GM10266 (cell line): ENCODE data around the gene CBFA2T3.

ENCODE experiments used
- DNase-seq: peaks from one replicate; pipeline ENCODE4 v3.0.0; 2012; ENCODE audit errors: extremely low spot score
- CTCF ChIP-seq: IDR thresholded peaks from 2 replicates; pipeline ENCODE4 v1.5.1; 2012; ENCODE audit warnings: mild to moderate bottlenecking, low read depth; ENCODE audit not compliant: control insufficient read depth, insufficient read depth; ENCODE audit errors: missing control alignments

Gene CBFA2T3

GRCh38 chr16:89015271-89015859, 38.4 kb upstream of the CBFA2T3 start:
- TF ChIP-seq CTCF: no peak
- DNase-seq: no peak

- no peak for TF ChIP-seq CTCF
- DNase-seq: no peak
Observed at GRCh38 chr16:89014403-89015230, 37.6 kb upstream of the CBFA2T3 start.

- no peak for DNase-seq
- TF ChIP-seq CTCF: no peak
Observed at GRCh38 chr16:89013692-89014402, 36.8 kb upstream of the CBFA2T3 start.

GRCh38 chr16:89013111-89013510, 36.1 kb upstream of the CBFA2T3 start:
- TF ChIP-seq CTCF: no peak
- DNase-seq: no peak

GRCh38 chr16:89012622-89012995, 35.6 kb upstream of the CBFA2T3 start:
- TF ChIP-seq CTCF: no peak
- no peak for DNase-seq

GRCh38 chr16:89011909-89012621, 35.1 kb upstream of the CBFA2T3 start:
- TF ChIP-seq CTCF: no peak
- DNase-seq: no peak
